Activated T-cell treated with anti-CD3 and anti-CD28 coated beads, Interleukin-2, amount 50 U/mL, for 48 hours (primary cell): Measurements from ENCODE around the gene CCDC187.
A peak's percentile ranks its signal among the peaks of the same experiment; 100 is the strongest.

Experiments
- DNase-seq, 2 experiments: peaks; one replicate each; pipeline ENCODE4 v3.0.0-alpha.2; 2020

CCDC187 gene

GRCh38 chr9:136339173-136339957 is 35.5 kb upstream of the CCDC187 start:
- DNase-seq, result peak; percentile 50 to 54

GRCh38 chr9:136338511-136338910 is 34.6 kb upstream of the CCDC187 start:
- DNase-seq, result no peak

GRCh38 chr9:136337416-136338395 is 33.8 kb upstream of the CCDC187 start:
- DNase-seq, result no peak

- DNase-seq, result no peak
These were observed 33.0 kb upstream of the CCDC187 start for GRCh38 chr9:136336881-136337280.

- DNase-seq, result no peak
These were observed 32.4 kb upstream of the CCDC187 start for GRCh38 chr9:136336156-136336870.

- no peak for DNase-seq
These were observed 31.6 kb upstream of the CCDC187 start for GRCh38 chr9:136335296-136336155.

- no peak for DNase-seq
These were observed 30.6 kb upstream of the CCDC187 start for GRCh38 chr9:136334541-136334940.

GRCh38 chr9:136333486-136333885 is 29.6 kb upstream of the CCDC187 start:
- no peak for DNase-seq

GRCh38 chr9:136333045-136333444 is 29.2 kb upstream of the CCDC187 start:
- DNase-seq, result no peak

GRCh38 chr9:136332482-136332983 is 28.6 kb upstream of the CCDC187 start:
- no peak for DNase-seq

- no peak for DNase-seq
These were observed 27.9 kb upstream of the CCDC187 start for GRCh38 chr9:136331556-136332481.

- DNase-seq, result no peak
These were observed 27.1 kb upstream of the CCDC187 start for GRCh38 chr9:136331030-136331429.

- no peak for DNase-seq
These were observed 26.6 kb upstream of the CCDC187 start for GRCh38 chr9:136330406-136330990.

GRCh38 chr9:136329636-136330405 is 25.9 kb upstream of the CCDC187 start:
- DNase-seq, result no peak

- DNase-seq, result no peak
These were observed 25.3 kb upstream of the CCDC187 start for GRCh38 chr9:136329211-136329627.

GRCh38 chr9:136328622-136329041 is 24.7 kb upstream of the CCDC187 start:
- no peak for DNase-seq

- peak; percentile 41 to 46 for DNase-seq
These were observed 24.2 kb upstream of the CCDC187 start for GRCh38 chr9:136328011-136328621.

GRCh38 chr9:136327304-136327974 is 23.5 kb upstream of the CCDC187 start, which contains the start of gene GPSM1:
Gene GPSM1, plus strand, starts transcription at chr9:136327539. Its CDS starts 157 bp downstream, at chr9:136327696.
- DNase-seq, result peak; percentile 49 to 56
